ENCODE data around the gene TPSD1. TPM values are rescaled to one million over a fixed set of nuclear protein-coding genes. Genes with fewer than 3 reads are reported as not detected.
"Not testable (repeated sequence)": the region's sequence is repeated elsewhere in the genome, so short reads cannot be mapped to it uniquely, and the experiment has no call there.

The TPSD1 gene
- total RNA-seq, 1 experiment from 2014 or later = not detected

GRCh38 chr16:1241081-1241480, 14.8 kb upstream of the TPSD1 start:
- ATAC-seq; POLR2A ChIA-PET (ENCODE audit: unreplicated experiment); H3K4me2 ChIP-seq (ENCODE audit: low read length); H2AFZ ChIP-seq (ENCODE audit: low read length); intact Hi-C loops (cut with micrococcal nuclease); CTCF ChIA-PET; H3K27me3 ChIP-seq (ENCODE audit: low read length); H3K4me1 ChIP-seq (ENCODE audit: insufficient read depth, low read length); H3K79me2 ChIP-seq (ENCODE audit: low read length); H3K9ac ChIP-seq (ENCODE audit: low read length); H3K36me3 ChIP-seq (ENCODE audit: low read depth, low read length); DNase-seq; H3K9me2 ChIP-seq (replicated peaks; ENCODE audit: low read length); BruUV-seq (replicated peaks); H3K27ac ChIP-seq (ENCODE audit: low read length); H3F3A ChIP-seq (ENCODE audit: low read length, unreplicated experiment); H3K4me3 ChIP-seq (ENCODE audit: low read length); H4K20me1 ChIP-seq (ENCODE audit: low read length); H3K9me3 ChIP-seq (ENCODE audit: low read length): not testable (repeated sequence)

GRCh38 chr16:1243363-1243762, 12.5 kb upstream of the TPSD1 start:
- DNase-seq; H3K4me2 ChIP-seq (ENCODE audit: low read length); H3K9me2 ChIP-seq (replicated peaks; ENCODE audit: low read length); H3K9me3 ChIP-seq (ENCODE audit: low read length); H3K79me2 ChIP-seq (ENCODE audit: low read length); ATAC-seq; H3F3A ChIP-seq (ENCODE audit: low read length, unreplicated experiment); H3K4me3 ChIP-seq (ENCODE audit: low read length); intact Hi-C loops (cut with micrococcal nuclease); BruUV-seq (replicated peaks); H2AFZ ChIP-seq (ENCODE audit: low read length); H4K20me1 ChIP-seq (ENCODE audit: low read length); POLR2A ChIA-PET (ENCODE audit: unreplicated experiment); H3K27me3 ChIP-seq (ENCODE audit: low read length); H3K36me3 ChIP-seq (ENCODE audit: low read depth, low read length); H3K4me1 ChIP-seq (ENCODE audit: insufficient read depth, low read length); H3K9ac ChIP-seq (ENCODE audit: low read length); H3K27ac ChIP-seq (ENCODE audit: low read length); CTCF ChIA-PET: not testable (repeated sequence)

- H3K9me3 ChIP-seq (ENCODE audit: low read length); H3K4me2 ChIP-seq (ENCODE audit: low read length); intact Hi-C loops (cut with micrococcal nuclease); DNase-seq; H2AFZ ChIP-seq (ENCODE audit: low read length); BruUV-seq (replicated peaks); POLR2A ChIA-PET (ENCODE audit: unreplicated experiment); CTCF ChIA-PET; H3K4me3 ChIP-seq (ENCODE audit: low read length); H3K9ac ChIP-seq (ENCODE audit: low read length); ATAC-seq; H3K4me1 ChIP-seq (ENCODE audit: insufficient read depth, low read length); H3K79me2 ChIP-seq (ENCODE audit: low read length); H3K27ac ChIP-seq (ENCODE audit: low read length); H3K27me3 ChIP-seq (ENCODE audit: low read length); H3F3A ChIP-seq (ENCODE audit: low read length, unreplicated experiment); H3K36me3 ChIP-seq (ENCODE audit: low read depth, low read length); H3K9me2 ChIP-seq (replicated peaks; ENCODE audit: low read length); H4K20me1 ChIP-seq (ENCODE audit: low read length): not testable (repeated sequence)
These were observed 11.7 kb upstream of the TPSD1 start for GRCh38 chr16:1243907-1244850.

- H3K9me2 ChIP-seq (replicated peaks; ENCODE audit: low read length) = no peaks in the 10 kb centered on the region
- DNase-seq (no peak), ATAC-seq (no peak)
- H2AFZ ChIP-seq (ENCODE audit: low read length) = no peak overlapping the region
- H3K27ac ChIP-seq (ENCODE audit: low read length) = no peak overlapping the region
- H3K9ac ChIP-seq (ENCODE audit: low read length) = no peak overlapping the region
- BruUV-seq (replicated peaks) = no TSS peak
- intact Hi-C loops (cut with micrococcal nuclease) = no loop called here
- no peaks in the 10 kb centered on the region for H3F3A ChIP-seq (ENCODE audit: low read length, unreplicated experiment)
- H3K36me3 ChIP-seq (ENCODE audit: low read depth, low read length) = no peaks in the 10 kb centered on the region
- H4K20me1 ChIP-seq (ENCODE audit: low read length) = no peaks in the 10 kb centered on the region
- TF ChIP-seq EZH2phosphoT487 (IDR thresholded peaks at IDR 0.05; ENCODE audit: borderline replicate concordance, low read length) (no peak), CTCF (conservative IDR thresholded peaks at IDR 0.05; ENCODE audit: low read depth, low read length) (no peak), EZH2 (IDR thresholded peaks at IDR 0.05; ENCODE audit: low read length, unreplicated experiment) (no peak)
- H3K4me2 ChIP-seq (ENCODE audit: low read length) = no peak overlapping the region
- no peaks in the 10 kb centered on the region for H3K4me1 ChIP-seq (ENCODE audit: insufficient read depth, low read length)
- no peaks in the 10 kb centered on the region for H3K27me3 ChIP-seq (ENCODE audit: low read length)
- CTCF ChIA-PET = no interaction called here
- POLR2A ChIA-PET (ENCODE audit: unreplicated experiment) = no interaction called here
- no peaks in the 10 kb centered on the region for H3K9me3 ChIP-seq (ENCODE audit: low read length)
- H3K4me3 ChIP-seq (ENCODE audit: low read length) = no peak overlapping the region
- H3K79me2 ChIP-seq (ENCODE audit: low read length) = no peaks in the 10 kb centered on the region
These were observed 11.0 kb upstream of the TPSD1 start for GRCh38 chr16:1244881-1245280.
